ENCODE results near the gene MYH10.

MYH10 gene

DNA sequence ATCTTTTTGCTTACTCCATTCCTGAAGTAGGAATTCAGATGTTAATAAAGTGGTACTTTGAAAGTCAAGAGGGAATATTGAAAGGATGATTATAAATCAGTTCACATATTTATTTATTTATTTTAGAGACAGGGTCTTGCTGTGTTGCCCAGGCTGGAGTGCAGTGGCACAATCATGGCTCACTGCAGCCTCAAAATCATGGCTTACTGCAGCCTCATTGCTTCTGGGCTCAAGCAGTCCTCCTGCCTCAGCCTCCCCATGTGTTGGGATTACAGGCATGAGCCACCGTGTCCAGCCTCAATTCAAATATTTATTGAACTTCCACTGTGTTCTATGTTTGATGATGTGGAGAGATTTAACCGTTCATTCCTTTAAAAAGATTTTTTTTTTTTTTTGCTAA lies 188.2 kb downstream of the MYH10 start:
- no peak for DNase-seq (ENCODE audit: low read depth)
- TF ChIP-seq, protein P1, sequence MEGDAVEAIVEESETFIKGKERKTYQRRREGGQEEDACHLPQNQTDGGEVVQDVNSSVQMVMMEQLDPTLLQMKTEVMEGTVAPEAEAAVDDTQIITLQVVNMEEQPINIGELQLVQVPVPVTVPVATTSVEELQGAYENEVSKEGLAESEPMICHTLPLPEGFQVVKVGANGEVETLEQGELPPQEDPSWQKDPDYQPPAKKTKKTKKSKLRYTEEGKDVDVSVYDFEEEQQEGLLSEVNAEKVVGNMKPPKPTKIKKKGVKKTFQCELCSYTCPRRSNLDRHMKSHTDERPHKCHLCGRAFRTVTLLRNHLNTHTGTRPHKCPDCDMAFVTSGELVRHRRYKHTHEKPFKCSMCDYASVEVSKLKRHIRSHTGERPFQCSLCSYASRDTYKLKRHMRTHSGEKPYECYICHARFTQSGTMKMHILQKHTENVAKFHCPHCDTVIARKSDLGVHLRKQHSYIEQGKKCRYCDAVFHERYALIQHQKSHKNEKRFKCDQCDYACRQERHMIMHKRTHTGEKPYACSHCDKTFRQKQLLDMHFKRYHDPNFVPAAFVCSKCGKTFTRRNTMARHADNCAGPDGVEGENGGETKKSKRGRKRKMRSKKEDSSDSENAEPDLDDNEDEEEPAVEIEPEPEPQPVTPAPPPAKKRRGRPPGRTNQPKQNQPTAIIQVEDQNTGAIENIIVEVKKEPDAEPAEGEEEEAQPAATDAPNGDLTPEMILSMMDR (IDR thresholded peaks at IDR 0.05; ENCODE audit: insufficient read depth, low read depth, low read length, missing control alignments), result no peak
- no peak overlapping the region for H3K4me3 ChIP-seq (ENCODE audit: low read length)

DNA sequence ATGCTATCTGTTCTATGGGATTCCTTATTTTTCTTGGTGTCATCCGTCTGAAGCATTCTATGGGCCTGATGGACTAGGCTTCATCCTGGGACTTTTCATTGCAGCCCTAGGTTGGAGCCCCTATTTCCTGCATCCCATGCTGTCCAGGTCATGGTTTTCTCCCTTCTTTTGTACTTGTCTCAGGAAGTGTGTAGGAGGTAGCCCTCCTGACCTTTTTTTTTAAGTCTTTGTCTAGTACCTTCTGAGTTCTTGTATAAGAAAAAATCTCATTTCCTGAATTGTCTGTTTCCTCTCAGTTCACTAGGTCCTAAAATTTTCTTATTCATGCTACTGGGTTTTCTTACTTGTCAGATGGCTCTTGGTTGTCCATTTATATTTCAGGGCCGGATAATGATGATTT lies 188.8 kb downstream of the MYH10 start:
- TF ChIP-seq, protein P1 (IDR thresholded peaks at IDR 0.05; ENCODE audit: insufficient read depth, low read depth, low read length, missing control alignments), result no peak
- DNase-seq (ENCODE audit: low read depth), result no peak
- H3K4me3 ChIP-seq (ENCODE audit: low read length), result no peak overlapping the region

DNA sequence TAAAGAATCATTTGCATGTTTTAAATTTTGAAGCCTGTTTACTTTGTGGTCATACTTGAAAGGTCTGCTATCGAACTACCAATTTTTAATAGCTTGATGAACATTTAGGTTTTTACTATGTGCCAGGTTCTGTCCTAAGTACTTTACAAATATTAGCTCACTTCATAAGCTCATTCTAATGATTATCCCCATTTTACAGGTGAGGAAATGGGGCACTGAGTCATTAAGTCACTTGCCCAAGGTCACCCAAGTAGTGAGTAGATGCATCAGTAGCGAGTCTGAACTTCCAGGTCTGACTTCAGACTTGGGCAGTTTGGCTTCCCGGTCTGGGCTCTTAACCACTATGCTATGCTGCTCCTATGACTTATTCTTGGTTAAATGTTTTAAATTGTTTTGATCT lies 190.8 kb downstream of the MYH10 start:
- no peak for DNase-seq (ENCODE audit: low read depth)
- TF ChIP-seq, protein P1 (IDR thresholded peaks at IDR 0.05; ENCODE audit: insufficient read depth, low read depth, low read length, missing control alignments), result no peak
- H3K4me3 ChIP-seq (ENCODE audit: low read length), result no peak overlapping the region

DNA sequence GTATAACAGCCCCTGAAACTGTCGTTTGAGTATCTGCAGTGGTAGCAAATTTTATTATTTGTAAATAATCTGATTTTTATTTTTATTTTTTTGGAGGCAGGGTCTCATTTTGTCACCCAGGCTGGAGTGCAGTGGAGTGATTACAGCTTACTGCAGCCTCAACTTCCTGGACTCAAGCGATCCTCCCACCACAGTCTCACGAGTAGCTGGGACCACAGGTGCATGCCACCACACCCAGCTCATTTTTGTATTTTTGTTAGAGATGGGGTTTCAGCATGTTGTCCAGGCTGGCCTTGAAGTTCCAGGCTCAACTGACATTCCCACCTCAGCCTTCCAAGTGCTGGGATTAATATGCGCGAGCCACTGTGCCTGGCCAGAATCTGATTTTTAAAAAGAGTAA lies 192.1 kb downstream of the MYH10 start:
- H3K4me3 ChIP-seq (ENCODE audit: low read length), result no peak overlapping the region
- TF ChIP-seq, protein P1 (IDR thresholded peaks at IDR 0.05; ENCODE audit: insufficient read depth, low read depth, low read length, missing control alignments), result no peak
- no peak for DNase-seq (ENCODE audit: low read depth)

DNA sequence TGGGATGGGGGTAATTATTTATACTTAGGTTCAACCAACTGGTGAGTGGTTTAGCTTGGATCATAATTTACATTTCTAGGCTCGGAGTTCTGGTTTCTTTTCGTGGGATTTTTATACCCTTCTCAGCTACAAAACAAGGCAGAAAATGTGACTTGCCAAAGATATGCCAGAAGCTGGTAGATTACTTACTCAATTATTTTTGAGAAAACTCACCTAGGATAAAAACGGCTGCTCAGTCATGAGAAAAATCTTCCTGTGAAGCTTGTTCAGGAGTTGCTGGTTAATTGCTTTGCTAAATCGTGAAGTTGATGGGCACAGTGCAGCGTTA lies 193.7 kb downstream of the MYH10 start:
- peak overlapping the region; percentile 94 for H3K4me3 ChIP-seq (ENCODE audit: low read length)
- no peak for DNase-seq (ENCODE audit: low read depth)
- TF ChIP-seq, protein P1 (IDR thresholded peaks at IDR 0.05; ENCODE audit: insufficient read depth, low read depth, low read length, missing control alignments), result no peak

DNA sequence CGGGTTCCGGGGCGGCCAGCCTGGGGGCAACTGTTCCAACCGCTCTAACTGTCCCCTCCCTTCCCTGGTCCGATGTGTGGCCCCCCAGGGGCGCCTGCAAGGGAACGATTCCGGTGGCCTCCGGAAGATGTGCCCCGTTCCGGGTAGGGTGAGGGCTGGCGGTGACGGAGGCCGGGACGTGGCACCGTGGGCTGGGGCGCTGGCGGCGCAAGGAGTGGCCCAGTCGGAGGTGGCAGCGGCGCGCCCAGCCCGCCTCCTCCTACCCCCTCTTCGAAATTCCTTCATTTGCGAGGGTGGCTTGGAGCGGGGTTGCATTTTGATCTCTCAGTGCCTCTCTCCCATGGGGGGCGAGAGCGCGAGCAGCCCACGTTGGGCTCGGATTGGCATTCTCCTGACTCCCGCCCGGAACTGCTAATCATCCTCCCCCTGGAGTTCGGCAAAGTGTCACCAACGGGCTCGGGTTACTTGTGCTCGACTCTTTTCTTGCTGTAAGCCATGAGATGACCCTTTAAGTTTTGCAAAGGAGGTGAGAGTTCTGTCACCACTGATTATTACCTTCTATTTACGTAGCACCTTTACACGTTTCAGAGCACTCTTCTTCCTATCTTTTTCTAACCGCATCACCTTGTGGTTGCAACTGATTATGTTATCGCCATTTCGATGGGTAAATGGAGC lies 194.2 kb downstream of the MYH10 start:
- peak overlapping the region; percentile 94 for H3K4me3 ChIP-seq (ENCODE audit: low read length)
- peak; percentile 66 for DNase-seq (ENCODE audit: low read depth)
- TF ChIP-seq, protein P1 (IDR thresholded peaks at IDR 0.05; ENCODE audit: insufficient read depth, low read depth, low read length, missing control alignments), result no peak

All from epithelial cell of esophagus (primary cell).